Subcutaneous abdominal adipose tissue (tissue), 5 donors: ENCODE results near the gene MUC21.
A peak's percentile ranks its signal among the peaks of the same experiment; 100 is the strongest.

Experiments
- H3K27ac ChIP-seq: one replicate; pipeline ENCODE4 v1.7.0; 2013; ENCODE audit warnings: low read depth, mild to moderate bottlenecking, inconsistent platforms, low read length, moderate library complexity
- H3K27me3 ChIP-seq, 5 donors: one replicate each; pipeline ENCODE4 v1.7.0; 2013; ENCODE audit warnings: low read length in 5 of 5, inconsistent platforms in 1 of 5; ENCODE audit not compliant: control insufficient read depth in 5 of 5, insufficient read depth in 4 of 5
- H3K36me3 ChIP-seq, 5 donors: one replicate each; pipeline ENCODE4 v1.7.0; 2013; ENCODE audit warnings: low read length in 5 of 5; ENCODE audit not compliant: control insufficient read depth in 5 of 5, insufficient read depth in 5 of 5
- H3K4me1 ChIP-seq, 5 donors: one replicate each; pipeline ENCODE4 v1.7.0; 2013; ENCODE audit warnings: low read length in 5 of 5, mild to moderate bottlenecking in 3 of 5, moderate library complexity in 1 of 5; ENCODE audit not compliant: control insufficient read depth in 5 of 5, insufficient read depth in 5 of 5
- H3K4me3 ChIP-seq, 5 donors: one replicate each; pipeline ENCODE4 v1.7.0; 2013; ENCODE audit warnings: low read length in 5 of 5, low read depth in 1 of 5
- H3K9ac ChIP-seq, 5 donors: one replicate each; pipeline ENCODE4 v1.7.0; 2013; ENCODE audit warnings: low read length in 5 of 5, mild to moderate bottlenecking in 4 of 5, moderate library complexity in 3 of 5
- H3K9me3 ChIP-seq, 5 donors: one replicate each; pipeline ENCODE4 v1.7.0; 2013; ENCODE audit warnings: low read length in 5 of 5; ENCODE audit not compliant: control insufficient read depth in 5 of 5
- donor health status: healthy.
- donor health status: healthy.
- donor health status: healthy.
- donor health status: healthy.
- donor health status: healthy.

The MUC21 gene

GRCh38 chr6:30983439-30983838 is at the start of gene MUC21:
Gene MUC21 (plus strand): TSS chr6:30983718. CDS start chr6:30983959, 241 bp downstream.
- no peak within 1 kb of the TSS for H3K9ac ChIP-seq
- peaks cover 0 to 11% (median 0%) of the 10 kb centered on the region in 5 donors for H3K27me3 ChIP-seq
- H3K9me3 ChIP-seq, result no peaks in the 10 kb centered on the region
- no peak within 1 kb of the TSS for H3K27ac ChIP-seq
- peaks cover 0 to 10% (median 6%) of the 10 kb centered on the region in 5 donors for H3K4me1 ChIP-seq
- H3K4me3 ChIP-seq, result no peak within 1 kb of the TSS
- no peaks in the 10 kb centered on the region for H3K36me3 ChIP-seq

- Histone ChIP-seq H3K4me3 (no peak overlapping the region), H3K9me3 (no peaks in the 10 kb centered on the region), H3K9ac (no peak overlapping the region), H3K4me1 (no peaks in the 10 kb centered on the region), H3K27me3 (peaks cover 0 to 21% (median 15%) of the 10 kb centered on the region in 5 donors), H3K27ac (no peak overlapping the region), H3K36me3 (no peaks in the 10 kb centered on the region)
These were observed 48.5 kb upstream of the MUC21 start for GRCh38 chr6:30935018-30935417.

GRCh38 chr6:30937265-30937664 is 46.3 kb upstream of the MUC21 start:
- Histone ChIP-seq H3K27ac (no peak overlapping the region), H3K27me3 (peaks cover 0 to 30% (median 15%) of the 10 kb centered on the region in 5 donors), H3K36me3 (no peaks in the 10 kb centered on the region), H3K4me3 (no peak overlapping the region), H3K9me3 (no peaks in the 10 kb centered on the region), H3K9ac (no peak overlapping the region), H3K4me1 (peaks cover 0 to under 1% (median 0%) of the 10 kb centered on the region in 5 donors)

- peak overlapping the region in 1 of 5 donors; percentile 7 for H3K9ac ChIP-seq
- peaks cover 0 to 8% (median 6%) of the 10 kb centered on the region in 5 donors for H3K4me1 ChIP-seq
- no peak overlapping the region for H3K4me3 ChIP-seq
- no peaks in the 10 kb centered on the region for H3K36me3 ChIP-seq
- H3K27ac ChIP-seq, result no peak overlapping the region
- H3K27me3 ChIP-seq, result peaks cover 0 to 34% (median 15%) of the 10 kb centered on the region in 5 donors
- H3K9me3 ChIP-seq, result no peaks in the 10 kb centered on the region
These were observed 44.8 kb upstream of the MUC21 start for GRCh38 chr6:30938730-30939129.

GRCh38 chr6:30939473-30939872 is 44.0 kb upstream of the MUC21 start:
- Histone ChIP-seq H3K4me3 (no peak overlapping the region), H3K9ac (no peak overlapping the region), H3K36me3 (no peaks in the 10 kb centered on the region), H3K4me1 (peaks cover 0 to 8% (median 6%) of the 10 kb centered on the region in 5 donors), H3K27ac (no peak overlapping the region), H3K27me3 (peaks cover 0 to 34% (median 15%) of the 10 kb centered on the region in 5 donors), H3K9me3 (no peaks in the 10 kb centered on the region)

- H3K36me3 ChIP-seq, result no peaks in the 10 kb centered on the region
- no peaks in the 10 kb centered on the region for H3K9me3 ChIP-seq
- no peak within 1 kb of the TSS for H3K4me3 ChIP-seq
These were observed 43.0 kb upstream of the MUC21 start, which contains the start of gene MUCL3 for GRCh38 chr6:30940361-30940986. Gene MUCL3 (plus strand): TSS chr6:30940973. CDS start chr6:30941000, 27 bp downstream.

GRCh38 chr6:30942338-30943060 is 41.0 kb upstream of the MUC21 start:
- Histone ChIP-seq H3K4me1 (peaks cover 0 to 8% (median 6%) of the 10 kb centered on the region in 5 donors), H3K27me3 (peaks cover 0 to 28% (median 14%) of the 10 kb centered on the region in 5 donors), H3K9me3 (no peaks in the 10 kb centered on the region), H3K9ac (no peak overlapping the region), H3K4me3 (peak overlapping the region in 1 of 5 donors; percentile 17), H3K27ac (no peak overlapping the region), H3K36me3 (no peaks in the 10 kb centered on the region)

More at GRCh38 chr6:30940361-30940986, 43.0 kb upstream of the MUC21 start, which contains the start of gene MUCL3:
- no peak within 1 kb of the TSS for H3K27ac ChIP-seq
- peaks cover 0 to 34% (median 15%) of the 10 kb centered on the region in 5 donors for H3K27me3 ChIP-seq
- H3K9ac ChIP-seq, result no peak within 1 kb of the TSS
- H3K4me1 ChIP-seq, result peaks cover 0 to 8% (median 6%) of the 10 kb centered on the region in 5 donors

- no peaks in the 10 kb centered on the region for H3K9me3 ChIP-seq
- peaks cover 0 to 20% (median 3%) of the 10 kb centered on the region in 5 donors for H3K27me3 ChIP-seq
- peaks cover 0 to 8% (median 6%) of the 10 kb centered on the region in 5 donors for H3K4me1 ChIP-seq
- no peaks in the 10 kb centered on the region for H3K36me3 ChIP-seq
- no peak overlapping the region for H3K27ac ChIP-seq
- no peak overlapping the region for H3K9ac ChIP-seq
- no peak overlapping the region for H3K4me3 ChIP-seq
These were observed 39.5 kb upstream of the MUC21 start for GRCh38 chr6:30944051-30944450.

- Histone ChIP-seq H3K4me1 (peaks cover 0 to 8% (median 6%) of the 10 kb centered on the region in 5 donors), H3K9ac (no peak overlapping the region), H3K27me3 (peaks cover 0 to 15% (median 0%) of the 10 kb centered on the region in 5 donors), H3K4me3 (no peak overlapping the region), H3K27ac (no peak overlapping the region), H3K36me3 (no peaks in the 10 kb centered on the region), H3K9me3 (no peaks in the 10 kb centered on the region)
These were observed 38.2 kb upstream of the MUC21 start for GRCh38 chr6:30945281-30945680.

- H3K27ac ChIP-seq, result no peak overlapping the region
- no peaks in the 10 kb centered on the region for H3K9me3 ChIP-seq
- no peaks in the 10 kb centered on the region for H3K36me3 ChIP-seq
- peaks cover 0 to 8% (median 6%) of the 10 kb centered on the region in 5 donors for H3K4me1 ChIP-seq
- no peak overlapping the region for H3K9ac ChIP-seq
- no peak overlapping the region for H3K4me3 ChIP-seq
- peaks cover 0 to 6% (median 0%) of the 10 kb centered on the region in 5 donors for H3K27me3 ChIP-seq
These were observed 36.3 kb upstream of the MUC21 start for GRCh38 chr6:30947231-30947630.
